MM.1S (cell line): ENCODE data around the gene HIVEP1.

ENCODE experiments used
- DNase-seq: peaks from one replicate; pipeline ENCODE4 v3.0.0-alpha.2; 2015
- H2AFZ ChIP-seq: fragments of 300-600 bp; sonication (generic); 2 replicates; pipeline ENCODE4 v1.6.0; 2016; ENCODE audit warnings: antibody characterized with exemption, low read length
- H3F3A ChIP-seq: fragments of 300-600 bp; sonication (generic); 2 replicates; pipeline ENCODE4 v1.6.1; 2016; ENCODE audit warnings: mild to moderate bottlenecking, antibody characterized with exemption, low read length, moderate library complexity, mixed read lengths; ENCODE audit not compliant: insufficient read depth
- H3K27ac ChIP-seq: fragments of 300-600 bp; sonication (generic); 2 replicates; pipeline ENCODE4 v1.5.1; 2016; ENCODE audit warnings: mild to moderate bottlenecking, low read length
- H3K27me3 ChIP-seq: fragments of 300-600 bp; sonication (generic); replicated peaks from 2 replicates; pipeline ENCODE4 v1.6.0; 2016; ENCODE audit warnings: low read length; ENCODE audit not compliant: insufficient read depth
- H3K36me3 ChIP-seq: fragments of 300-600 bp; sonication (generic); replicated peaks from 2 replicates; pipeline ENCODE4 v1.6.1; 2016; ENCODE audit warnings: mild to moderate bottlenecking, low read length, mixed read lengths; ENCODE audit not compliant: insufficient read depth
- H3K4me1 ChIP-seq: fragments of 300-600 bp; sonication (generic); 2 replicates; pipeline ENCODE4 v1.6.1; 2016; ENCODE audit warnings: low read length, mixed read lengths
- H3K4me2 ChIP-seq: fragments of 300-600 bp; sonication (generic); 2 replicates; pipeline ENCODE4 v1.6.0; 2016; ENCODE audit warnings: low read depth, low read length
- H3K4me3 ChIP-seq: fragments of 300-600 bp; sonication (generic); 2 replicates; pipeline ENCODE4 v1.5.1; 2016; ENCODE audit warnings: low read length, mixed read lengths
- H3K79me2 ChIP-seq: fragments of 300-600 bp; sonication (generic); 2 replicates; pipeline ENCODE4 v1.6.1; 2016; ENCODE audit warnings: mixed run types, low read length, mixed read lengths
- H3K9ac ChIP-seq: fragments of 300-600 bp; sonication (generic); 2 replicates; pipeline ENCODE4 v1.6.1; 2016; ENCODE audit warnings: low read length, mixed read lengths
- H3K9me2 ChIP-seq: fragments of 300-600 bp; sonication (generic); replicated peaks from 2 replicates; pipeline ENCODE4 v1.6.1; 2016; ENCODE audit warnings: mild to moderate bottlenecking, low read length, mixed read lengths; ENCODE audit not compliant: insufficient read depth
- H3K9me3 ChIP-seq: fragments of 300-600 bp; sonication (generic); replicated peaks from 2 replicates; pipeline ENCODE4 v1.6.1; 2016; ENCODE audit warnings: mild to moderate bottlenecking, low read length, mixed read lengths; ENCODE audit not compliant: insufficient read depth
- H4K20me1 ChIP-seq: fragments of 300-600 bp; sonication (generic); 2 replicates; pipeline ENCODE4 v1.6.1; 2016; ENCODE audit warnings: mild to moderate bottlenecking, low read length, moderate library complexity, mixed read lengths; ENCODE audit not compliant: insufficient read depth
- CTCF ChIP-seq: fragments of 300-600 bp; sonication (generic); IDR thresholded peaks from 2 replicates; pipeline ENCODE4 v1.5.1; 2016; ENCODE audit warnings: antibody characterized with exemption, low read length, mixed read lengths
- EZH2 ChIP-seq: fragments of 300-600 bp; sonication (generic); optimal IDR thresholded peaks from 2 replicates; pipeline ENCODE3; 2017; ENCODE audit warnings: low read depth, mild to moderate bottlenecking, antibody characterized with exemption, low read length, mixed read lengths
- EZH2phosphoT487 ChIP-seq: fragments of 300-600 bp; sonication (generic); IDR thresholded peaks from 2 replicates; pipeline ENCODE4 v1.6.1; 2018; ENCODE audit warnings: antibody characterized with exemption, low read length

The HIVEP1 gene

GRCh38 chr6:12007473-12007872, 4.6 kb upstream of the HIVEP1 start:
- H3K27ac ChIP-seq, result peak overlapping the region; percentile 98

GRCh38 chr6:12007887-12008286, 4.2 kb upstream of the HIVEP1 start:
- no peak for DNase-seq
- 0 out of 2 replicates have a peak overlapping the region, but pooled peaks have one; percentile 5 for H2AFZ ChIP-seq
- no peaks in the 10 kb centered on the region for H4K20me1 ChIP-seq
- H3K79me2 ChIP-seq, result peaks cover 20% of the 10 kb centered on the region
- no peaks in the 10 kb centered on the region for H3K27me3 ChIP-seq
- H3K4me2 ChIP-seq, result peak overlapping the region; percentile 88
- peaks cover 6% of the 10 kb centered on the region; the same call in 1 of the 2 replicates for H3K4me1 ChIP-seq
- peak overlapping the region; percentile 69 for H3K4me3 ChIP-seq
- H3K36me3 ChIP-seq, result no peaks in the 10 kb centered on the region
- peaks cover 30% of the 10 kb centered on the region for H3F3A ChIP-seq
- peak overlapping the region; percentile 92 for H3K9ac ChIP-seq
- H3K27ac ChIP-seq, result peak overlapping the region; percentile 98
- H3K9me3 ChIP-seq, result no peaks in the 10 kb centered on the region
- no peaks in the 10 kb centered on the region for H3K9me2 ChIP-seq
- no peak for TF ChIP-seq CTCF
- no peak for TF ChIP-seq EZH2
- TF ChIP-seq EZH2phosphoT487, result no peak

More at GRCh38 chr6:12007473-12007872, 4.6 kb upstream of the HIVEP1 start:
- peaks cover 6% of the 10 kb centered on the region; the same call in 1 of the 2 replicates for H3K4me1 ChIP-seq
- H3K9ac ChIP-seq, result peak overlapping the region; percentile 92; the same call in 1 of the 2 replicates
- H2AFZ ChIP-seq, result no peak overlapping the region
- H3K36me3 ChIP-seq, result no peaks in the 10 kb centered on the region
- H4K20me1 ChIP-seq, result no peaks in the 10 kb centered on the region
- peaks cover 30% of the 10 kb centered on the region for H3F3A ChIP-seq
- no peaks in the 10 kb centered on the region for H3K9me2 ChIP-seq
- H3K9me3 ChIP-seq, result no peaks in the 10 kb centered on the region
- DNase-seq, result no peak
- TF ChIP-seq CTCF (no peak), EZH2phosphoT487 (no peak), EZH2 (no peak)
- peak overlapping the region; percentile 88; the same call in 1 of the 2 replicates for H3K4me2 ChIP-seq
- H3K4me3 ChIP-seq, result peak overlapping the region; percentile 69
- peaks cover 17% of the 10 kb centered on the region for H3K79me2 ChIP-seq
- H3K27me3 ChIP-seq, result no peaks in the 10 kb centered on the region

- Histone ChIP-seq H3K9ac (peak overlapping the region; percentile 92), H3K4me3 (peak overlapping the region; percentile 69), H3K27me3 (no peaks in the 10 kb centered on the region), H3K4me2 (peak overlapping the region; percentile 88), H3F3A (peaks cover 30% of the 10 kb centered on the region), H3K9me2 (no peaks in the 10 kb centered on the region), H4K20me1 (no peaks in the 10 kb centered on the region), H3K36me3 (no peaks in the 10 kb centered on the region), H3K79me2 (peaks cover 27% of the 10 kb centered on the region), H3K9me3 (no peaks in the 10 kb centered on the region), H3K4me1 (peaks cover 10% of the 10 kb centered on the region; the same call in 1 of the 2 replicates), H3K27ac (peak overlapping the region; percentile 98), H2AFZ (0 out of 2 replicates have a peak overlapping the region, but pooled peaks have one; percentile 5)
- DNase-seq, result peak; percentile 90
- no peak for TF ChIP-seq CTCF
- TF ChIP-seq EZH2, result no peak
- no peak for TF ChIP-seq EZH2phosphoT487
These were observed 3.5 kb upstream of the HIVEP1 start for GRCh38 chr6:12008366-12009179.
